HEK293T (cell line): Measurements from ENCODE around the gene DOK3.

Source experiments
- CTCF ChIA-PET: fragments of 350-600 bp; formaldehyde crosslinking; extraction: SDS; loops from one replicate; lab custom pipeline; 2021; ENCODE audit warnings: antibody characterized with exemption, inconsistent platforms; lab: Yijun Ruan, JAX
- POLR2A ChIA-PET: fragments of 350-600 bp; formaldehyde crosslinking; extraction: SDS; loops from one replicate; lab custom pipeline; 2020; ENCODE audit warnings: antibody characterized with exemption, inconsistent platforms; lab: Yijun Ruan, JAX
- DNase-seq: peaks from one replicate; pipeline ENCODE4 v3.0.0; 2012; ENCODE audit warnings: mixed read lengths; ENCODE audit errors: extremely low spot score
- ARNT ChIP-seq: fragments of 450-650 bp; IDR thresholded peaks from 2 replicates; pipeline ENCODE4 v1.6.1; 2017; ENCODE audit warnings: mild to moderate bottlenecking
- BHLHE40 ChIP-seq: fragments of 450-650 bp; IDR thresholded peaks from 2 replicates; pipeline ENCODE4 v1.6.1; 2016; ENCODE audit warnings: mild to moderate bottlenecking, moderate library complexity, borderline replicate concordance
- CTBP1 ChIP-seq: fragments of 450-650 bp; IDR thresholded peaks from 2 replicates; pipeline ENCODE4 v1.6.1; 2016; ENCODE audit warnings: borderline replicate concordance
- ELF4 ChIP-seq: fragments of 450-650 bp; IDR thresholded peaks from 2 replicates; pipeline ENCODE4 v1.6.1; 2017; ENCODE audit warnings: antibody characterized with exemption
- FOXA1 ChIP-seq: fragments of 450-650 bp; IDR thresholded peaks from 2 replicates; pipeline ENCODE4 v1.6.1; 2016; ENCODE audit warnings: mild to moderate bottlenecking
- FOXK2 ChIP-seq: fragments of 450-650 bp; IDR thresholded peaks from 2 replicates; pipeline ENCODE4 v1.6.1; 2016; ENCODE audit warnings: mild to moderate bottlenecking
- FOXM1 ChIP-seq: fragments of 450-650 bp; IDR thresholded peaks from 2 replicates; pipeline ENCODE4 v1.6.1; 2017; ENCODE audit warnings: mild to moderate bottlenecking, borderline replicate concordance
- HDGF ChIP-seq: fragments of 450-650 bp; IDR thresholded peaks from 2 replicates; pipeline ENCODE4 v1.6.1; 2017; ENCODE audit warnings: antibody characterized with exemption, borderline replicate concordance
- L3MBTL2 ChIP-seq: fragments of 450-650 bp; conservative IDR thresholded peaks from 2 replicates; pipeline ENCODE4 v1.6.1; 2016; ENCODE audit warnings: mild to moderate bottlenecking
- LEF1 ChIP-seq: fragments of 450-650 bp; IDR thresholded peaks from 2 replicates; pipeline ENCODE4 v1.6.1; 2017; ENCODE audit warnings: mild to moderate bottlenecking, borderline replicate concordance
- NFRKB ChIP-seq: fragments of 450-650 bp; IDR thresholded peaks from 2 replicates; pipeline ENCODE4 v1.6.1; 2016; ENCODE audit warnings: mild to moderate bottlenecking, moderate library complexity
- PKNOX1 ChIP-seq: fragments of 450-650 bp; IDR thresholded peaks from 2 replicates; pipeline ENCODE4 v1.6.1; 2016
- SP1 ChIP-seq: fragments of 450-650 bp; IDR thresholded peaks from 2 replicates; pipeline ENCODE4 v1.6.1; 2017
- SUZ12 ChIP-seq: fragments of 450-650 bp; IDR thresholded peaks from 2 replicates; pipeline ENCODE4 v1.6.1; 2016; ENCODE audit warnings: mild to moderate bottlenecking
- TARDBP ChIP-seq: fragments of 450-650 bp; IDR thresholded peaks from 2 replicates; pipeline ENCODE4 v1.6.1; 2016
- ZNF384 ChIP-seq: fragments of 450-650 bp; IDR thresholded peaks from 2 replicates; pipeline ENCODE4 v1.6.1; 2016

Gene DOK3

GRCh38 chr5:177553671-177554429, 44.2 kb upstream of the DOK3 start:
- ChIA-PET POLR2A (interaction anchor here (1.6 kb wide), 1 partner anchor 38 kb away, joined by 6 read pairs; the partner anchor contains the start of gene TMED9), CTCF (no interaction called here)
- peak; percentile 71 for DNase-seq

GRCh38 chr5:177552839-177553455, 43.3 kb upstream of the DOK3 start:
- ChIA-PET POLR2A (interaction anchor here (1.1 to 1.6 kb wide), 2 partner anchors 39 to 98 kb away, joined by 3 to 6 read pairs; partner anchors contain the start of gene TMED9), CTCF (no interaction called here)
- no peak for TF ChIP-seq ELF4
- no peak for TF ChIP-seq SP1
- TF ChIP-seq LEF1 = no peak
- TF ChIP-seq CTBP1 = no peak
- TF ChIP-seq NFRKB = no peak
- no peak for TF ChIP-seq L3MBTL2
- TF ChIP-seq HDGF = no peak
- TF ChIP-seq ZNF384 = no peak
- TF ChIP-seq FOXA1 = no peak
- no peak for TF ChIP-seq FOXM1
- no peak for TF ChIP-seq TARDBP
- no peak for TF ChIP-seq BHLHE40
- no peak for TF ChIP-seq PKNOX1
- TF ChIP-seq SUZ12 = no peak
- no peak for TF ChIP-seq FOXK2
- TF ChIP-seq ARNT = no peak
- DNase-seq = no peak

More at GRCh38 chr5:177553671-177554429, 44.2 kb upstream of the DOK3 start:
- TF ChIP-seq PKNOX1 = no peak
- no peak for TF ChIP-seq FOXA1
- TF ChIP-seq SP1 = no peak
- no peak for TF ChIP-seq SUZ12
- TF ChIP-seq LEF1 = no peak
- TF ChIP-seq NFRKB = no peak
- TF ChIP-seq L3MBTL2 = no peak

GRCh38 chr5:177550122-177550521, 40.5 kb upstream of the DOK3 start:
- no peak for TF ChIP-seq PKNOX1
- TF ChIP-seq FOXM1 = no peak
- no peak for TF ChIP-seq TARDBP
- TF ChIP-seq FOXK2 = no peak
- TF ChIP-seq SP1 = no peak
- no peak for TF ChIP-seq ELF4
- TF ChIP-seq NFRKB = no peak
- TF ChIP-seq HDGF = no peak
- TF ChIP-seq CTBP1 = no peak
- no peak for TF ChIP-seq ZNF384
- no peak for TF ChIP-seq LEF1
- TF ChIP-seq L3MBTL2 = no peak
- TF ChIP-seq SUZ12 = no peak
- TF ChIP-seq FOXA1 = no peak
- TF ChIP-seq BHLHE40 = no peak
- no peak for TF ChIP-seq ARNT
- POLR2A ChIA-PET = no interaction called here

GRCh38 chr5:177548495-177548894, 38.9 kb upstream of the DOK3 start:
- ChIA-PET POLR2A (no interaction called here), CTCF (no interaction called here)
- TF ChIP-seq L3MBTL2 (no peak), FOXK2 (no peak), NFRKB (no peak), FOXM1 (no peak), FOXA1 (no peak), PKNOX1 (no peak), ELF4 (no peak), TARDBP (no peak), ARNT (no peak), SP1 (no peak), ZNF384 (no peak)
- DNase-seq = no peak

More at GRCh38 chr5:177550122-177550521, 40.5 kb upstream of the DOK3 start:
- DNase-seq = no peak
- CTCF ChIA-PET = no interaction called here

- CTCF ChIA-PET = interaction anchor here (0.6 kb wide), 1 partner anchor 61 kb away, joined by 3 read pairs; no protein-coding TSS in a partner anchor
- POLR2A ChIA-PET = no interaction called here
- no peak for TF ChIP-seq SP1
- TF ChIP-seq TARDBP = no peak
- TF ChIP-seq SUZ12 = no peak
- TF ChIP-seq FOXM1 = no peak
- no peak for TF ChIP-seq HDGF
- TF ChIP-seq CTBP1 = no peak
- TF ChIP-seq PKNOX1 = no peak
- no peak for TF ChIP-seq BHLHE40
- no peak for TF ChIP-seq ZNF384
- no peak for TF ChIP-seq L3MBTL2
- TF ChIP-seq FOXA1 = no peak
- no peak for TF ChIP-seq NFRKB
- TF ChIP-seq ARNT = no peak
- no peak for TF ChIP-seq FOXK2
- no peak for TF ChIP-seq ELF4
- TF ChIP-seq LEF1 = no peak
- DNase-seq = no peak
Observed at GRCh38 chr5:177547736-177548135, 38.1 kb upstream of the DOK3 start.
